Esophagus muscularis mucosa (tissue), 4 donors: ENCODE data around the gene B4GALT7. TPM values are rescaled to one million over a fixed set of nuclear protein-coding genes. Genes with fewer than 3 reads are reported as not detected.

Experiments used
- DNase-seq: peaks from one replicate; pipeline ENCODE4 v3.0.0-alpha.2; 2017; ENCODE audit errors: extremely low spot score
- H3K27ac ChIP-seq, 4 donors: fragments of 200-600 bp; sonication (generic); replicated peaks in 1 of 4; 1 replicate in 3 of 4; 2 replicates in 1 of 4; pipeline ENCODE4 v1.5.1; 2016 to 2019; ENCODE audit warnings: mild to moderate bottlenecking in 1 of 4
- H3K27me3 ChIP-seq, 4 donors: fragments of 200-600 bp; sonication (generic); one replicate each; pipeline versions ENCODE4 v1.5.1 to v1.6.0; 2016 to 2019
- H3K36me3 ChIP-seq, 4 donors: fragments of 200-600 bp; sonication (generic); one replicate each; pipeline ENCODE4 v1.5.1; 2016 to 2019
- H3K4me1 ChIP-seq, 4 donors: fragments of 200-600 bp; sonication (generic); one replicate each; pipeline ENCODE4 v1.5.1; 2016 to 2019
- H3K4me3 ChIP-seq, 4 donors: fragments of 200-600 bp; sonication (generic); 1 replicate in 2 of 4; 2 replicates in 2 of 4; pipeline ENCODE4 v1.5.1; 2016 to 2019; ENCODE audit warnings: mild to moderate bottlenecking in 4 of 4, moderate library complexity in 1 of 4
- H3K9me3 ChIP-seq, 4 donors: fragments of 200-600 bp; sonication (generic); 1 replicate in 3 of 4; 2 replicates in 1 of 4; pipeline ENCODE4 v1.5.1; 2016 to 2019
- CTCF ChIP-seq, 3 experiments: fragments of 200-600 bp in 2 of 3; fragments of 450-650 bp in 1 of 3; sonication (generic) in 2 of 3; IDR thresholded peaks; one replicate each; pipeline ENCODE4 v1.5.1; 2017 to 2019; ENCODE audit warnings: antibody characterized with exemption in 3 of 3, mild to moderate bottlenecking in 2 of 3, moderate library complexity in 1 of 3
- EP300 ChIP-seq: sonication (generic); formaldehyde crosslinking; IDR thresholded peaks from one replicate; pipeline ENCODE4 v1.6.1; 2017; ENCODE audit warnings: antibody characterized with exemption
- POLR2A ChIP-seq: fragments of 450-650 bp; IDR thresholded peaks from one replicate; pipeline ENCODE4 v1.6.1; 2017; ENCODE audit warnings: antibody characterized with exemption, moderate library complexity, mild to moderate bottlenecking, low read depth
- POLR2AphosphoS5 ChIP-seq, 2 donors: sonication (generic); formaldehyde crosslinking; IDR thresholded peaks; one replicate each; pipeline ENCODE4 v1.6.1; 2017; ENCODE audit warnings: antibody characterized with exemption in 2 of 2
- WGBS: methylation state at CpG from one replicate; pipeline ENCODE4 v1.1.5; 2018; 5-methylcytosine and 5-hydroxymethylcytosine counted together
- intact Hi-C: fragments of 100-400 bp; cut with DNase I; formaldehyde crosslinking; loops from one replicate; pipeline ENCODE4 v1.15.1; 2023
- total RNA-seq, 4 donors: library from RNA; depleted of rRNA; stranded (reverse); fragments of >200 nt; gene quantifications; one replicate each; pipeline versions ENCODE4 v1.1.0 to v1.2.1, GENCODE V29; 2016

Gene B4GALT7, protein sequence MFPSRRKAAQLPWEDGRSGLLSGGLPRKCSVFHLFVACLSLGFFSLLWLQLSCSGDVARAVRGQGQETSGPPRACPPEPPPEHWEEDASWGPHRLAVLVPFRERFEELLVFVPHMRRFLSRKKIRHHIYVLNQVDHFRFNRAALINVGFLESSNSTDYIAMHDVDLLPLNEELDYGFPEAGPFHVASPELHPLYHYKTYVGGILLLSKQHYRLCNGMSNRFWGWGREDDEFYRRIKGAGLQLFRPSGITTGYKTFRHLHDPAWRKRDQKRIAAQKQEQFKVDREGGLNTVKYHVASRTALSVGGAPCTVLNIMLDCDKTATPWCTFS
- 10 to 100 TPM; 14.3 to 17.9 (median 16.9) TPM for total RNA-seq

DNA sequence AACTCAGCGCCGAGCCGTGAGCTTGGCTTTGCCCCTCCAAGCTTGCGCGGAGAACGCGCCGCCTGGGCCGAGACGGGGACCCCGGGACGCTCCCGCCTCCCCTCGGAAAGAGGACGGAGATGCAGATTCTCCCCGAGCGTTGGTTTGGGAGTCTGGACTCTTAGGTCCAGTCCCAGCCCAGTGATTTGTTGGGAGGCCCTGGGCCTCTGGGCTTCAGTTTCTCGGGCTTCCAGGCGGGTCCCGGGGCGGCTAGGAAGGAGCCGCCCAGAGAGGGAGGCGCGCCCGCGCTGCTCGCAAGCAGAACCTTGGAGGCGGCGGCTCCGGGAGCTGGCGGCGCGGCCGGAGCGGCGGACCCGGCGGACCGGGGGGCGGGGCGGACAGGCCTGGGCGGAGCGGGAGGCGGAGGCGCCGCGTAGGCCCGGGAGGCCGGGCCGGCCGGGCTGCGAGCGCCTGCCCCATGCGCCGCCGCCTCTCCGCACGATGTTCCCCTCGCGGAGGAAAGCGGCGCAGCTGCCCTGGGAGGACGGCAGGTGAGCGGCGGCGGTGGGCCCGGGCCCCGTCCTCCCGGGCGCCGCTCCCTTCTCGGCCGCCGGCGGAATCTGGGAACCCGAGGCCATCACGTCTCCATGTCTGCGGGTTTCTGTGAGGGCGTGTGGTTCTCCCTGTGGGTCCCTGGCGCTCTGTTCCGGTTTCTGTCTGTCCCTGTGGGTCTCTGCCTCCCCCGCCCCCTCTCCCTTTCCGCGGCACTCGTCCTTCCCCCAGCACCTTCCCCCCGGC lies at the start of gene B4GALT7:
Gene B4GALT7, plus strand, starts transcription at position 402 of the 777 bp plus-strand sequence. Its CDS starts 79 bp downstream, at position 481.
- intact Hi-C loops = loop anchor here (10.0 kb wide), 1 partner anchor 555 kb away; the partner anchor contains the start of gene NHP2
- Histone ChIP-seq H3K36me3 (peaks cover 16 to 29% (median 25%) of the 10 kb centered on the region in 4 donors), H3K27me3 (no peaks in the 10 kb centered on the region), H3K4me1 (peaks cover 13 to 31% (median 24%) of the 10 kb centered on the region in 4 donors), H3K9me3 (no peaks in the 10 kb centered on the region), H3K27ac (peak within 1 kb of the TSS; percentile 81 to 92 (median 89)), H3K4me3 (peak within 1 kb of the TSS; percentile 89 to 97 (median 90))
- under 1% methylated on average over 19 of the region's 86 CpGs for WGBS
- TF ChIP-seq CTCF (IDR thresholded peaks at IDR 0.05) (peak in 2 of 3 experiments; percentile 5 to 23), POLR2A (peak; percentile 35), EP300 (no peak), POLR2AphosphoS5 (IDR thresholded peaks at IDR 0.05) (peak; percentile 62 to 83)
- no peak for DNase-seq

GRCh38 chr5:177552839-177553455 lies 47.0 kb upstream of the B4GALT7 start:
- Histone ChIP-seq H3K27ac (peak overlapping the region; percentile 86 to 90 (median 88)), H3K36me3 (peaks cover 0 to 21% (median 9%) of the 10 kb centered on the region in 4 donors), H3K27me3 (no peaks in the 10 kb centered on the region), H3K4me1 (peaks cover 33 to 59% (median 48%) of the 10 kb centered on the region in 4 donors), H3K9me3 (no peaks in the 10 kb centered on the region), H3K4me3 (peak overlapping the region; percentile 97 to 99 (median 98))
- no peak for DNase-seq
- 51% methylated on average over 13 of the region's 16 CpGs for WGBS
- intact Hi-C loops = loop anchor here (5.0 kb wide), 2 partner anchors 36 to 39 kb away; partner anchors contain the start of genes DDX41 and TMED9
- TF ChIP-seq POLR2A (no peak), CTCF (IDR thresholded peaks at IDR 0.05) (peak in 1 of 3 experiments; percentile 5), POLR2AphosphoS5 (IDR thresholded peaks at IDR 0.05) (no peak)

DNA sequence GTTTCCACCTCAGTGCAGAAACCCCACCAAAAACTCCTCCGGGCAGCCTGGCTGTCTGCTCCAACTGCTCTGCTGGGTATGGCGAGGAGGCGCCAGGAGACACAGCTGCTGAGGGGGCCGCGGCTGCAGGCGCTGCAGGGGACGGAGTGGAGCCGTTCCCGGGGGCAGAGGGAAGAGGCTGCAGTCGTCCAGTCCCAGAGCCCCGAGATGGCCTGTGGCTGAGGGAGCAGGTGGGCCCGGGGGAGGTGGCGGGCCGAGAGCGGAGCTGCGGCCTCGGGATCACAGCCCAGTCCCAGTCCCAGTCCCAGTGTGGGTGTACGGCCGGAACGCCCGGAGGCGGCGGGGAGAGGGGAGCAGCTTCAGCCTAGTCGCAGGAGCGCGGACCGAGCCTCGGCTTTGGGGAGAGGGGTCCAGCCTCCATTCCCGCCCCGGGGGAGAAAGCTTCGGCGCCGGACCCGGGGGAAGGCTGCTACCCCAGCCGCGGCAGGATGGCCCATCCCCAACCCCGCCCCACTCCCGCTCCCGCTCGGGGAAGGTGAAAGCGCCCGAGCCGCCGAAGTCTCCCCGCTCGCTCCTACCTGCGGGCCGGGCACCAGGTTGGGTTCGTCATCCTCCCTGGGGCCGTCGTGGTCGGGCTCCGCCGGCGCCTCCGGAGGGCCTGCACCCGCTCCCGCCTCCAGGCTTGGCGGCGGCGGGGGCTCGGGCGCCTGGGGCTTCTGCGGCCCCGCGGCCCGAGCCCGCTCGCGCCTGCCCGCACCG lies 46.1 kb upstream of the B4GALT7 start:
- Histone ChIP-seq H3K4me3 (peak overlapping the region; percentile 97 to 99 (median 98)), H3K36me3 (peaks cover 0 to 21% (median 9%) of the 10 kb centered on the region in 4 donors), H3K27me3 (no peaks in the 10 kb centered on the region), H3K9me3 (no peaks in the 10 kb centered on the region), H3K27ac (peak overlapping the region; percentile 86 to 90 (median 88)), H3K4me1 (peaks cover 24 to 50% (median 40%) of the 10 kb centered on the region in 4 donors)
- intact Hi-C loops = loop anchor here (5.0 kb wide), 2 partner anchors 37 to 38 kb away; partner anchors contain the start of genes DDX41 and TMED9
- TF ChIP-seq POLR2AphosphoS5 (IDR thresholded peaks at IDR 0.05) (no peak), CTCF (IDR thresholded peaks at IDR 0.05) (no peak), EP300 (no peak), POLR2A (no peak)
- DNase-seq = no peak
- no CpG with 5 or more reads among the region's 72 CpGs for WGBS
